OCI-M2 (cell line): Measurements from ENCODE around the gene GPR39.

Experiments
- DNase-seq: peaks from one replicate; lab custom pipeline; 2025; ENCODE audit not compliant: unreplicated experiment; lab: John Stamatoyannopoulos, UW

Gene GPR39

GRCh38 chr2:132597831-132598230 is 181.2 kb downstream of the GPR39 start:
- DNase-seq = no peak

- no peak for DNase-seq
Observed at GRCh38 chr2:132598536-132598935, 181.9 kb downstream of the GPR39 start.

GRCh38 chr2:132599556-132599955 is 183.0 kb downstream of the GPR39 start:
- DNase-seq = no peak

GRCh38 chr2:132604561-132604960 is 188.0 kb downstream of the GPR39 start:
- no peak for DNase-seq

DNA sequence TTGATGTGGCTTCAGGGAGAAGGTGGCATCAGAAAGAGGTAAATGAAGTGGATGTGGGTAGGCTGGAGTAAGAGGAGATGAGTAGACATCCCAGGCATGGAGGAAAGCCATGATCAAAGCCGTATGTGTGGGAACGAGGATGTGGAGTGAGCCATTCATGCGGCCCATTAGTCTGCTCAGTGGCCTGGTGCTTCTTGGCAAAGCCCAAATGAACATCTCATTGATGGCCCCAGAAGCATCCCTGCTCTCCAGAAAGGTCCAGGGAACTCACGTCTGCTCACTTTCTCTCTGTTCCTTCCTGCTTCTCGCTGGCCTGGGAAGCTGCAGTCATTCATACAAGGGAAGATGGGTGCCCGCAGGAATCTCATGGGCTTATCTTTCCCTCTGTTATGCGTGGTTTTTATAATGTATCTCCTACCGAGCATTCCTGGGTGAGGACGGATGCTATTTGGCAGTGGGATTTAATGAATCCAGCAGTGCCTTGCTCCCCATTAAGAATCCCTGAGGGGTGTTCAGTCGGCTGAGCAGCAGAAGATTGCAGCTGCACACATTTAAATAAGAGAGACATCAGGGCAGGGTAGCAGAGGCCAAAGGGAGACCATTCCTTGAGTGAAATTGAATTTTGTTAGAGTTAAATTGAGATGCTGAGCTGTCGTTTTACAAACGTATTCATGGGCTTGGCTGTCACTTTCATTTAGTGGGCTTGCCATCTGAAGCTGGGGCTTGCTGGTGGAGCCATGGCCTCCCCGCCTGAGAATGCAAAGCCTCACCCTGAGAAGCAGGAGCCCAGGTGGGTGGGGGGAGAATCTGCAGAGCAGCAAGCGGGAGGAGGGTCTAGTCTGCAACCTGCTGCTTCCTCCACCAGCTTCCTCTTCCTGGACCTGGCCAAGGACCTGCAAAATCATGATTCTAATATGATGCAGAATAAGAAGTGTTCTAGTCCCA is 188.9 kb downstream of the GPR39 start:
- no peak for DNase-seq

GRCh38 chr2:132606649-132607048 is 190.0 kb downstream of the GPR39 start:
- no peak for DNase-seq

DNA sequence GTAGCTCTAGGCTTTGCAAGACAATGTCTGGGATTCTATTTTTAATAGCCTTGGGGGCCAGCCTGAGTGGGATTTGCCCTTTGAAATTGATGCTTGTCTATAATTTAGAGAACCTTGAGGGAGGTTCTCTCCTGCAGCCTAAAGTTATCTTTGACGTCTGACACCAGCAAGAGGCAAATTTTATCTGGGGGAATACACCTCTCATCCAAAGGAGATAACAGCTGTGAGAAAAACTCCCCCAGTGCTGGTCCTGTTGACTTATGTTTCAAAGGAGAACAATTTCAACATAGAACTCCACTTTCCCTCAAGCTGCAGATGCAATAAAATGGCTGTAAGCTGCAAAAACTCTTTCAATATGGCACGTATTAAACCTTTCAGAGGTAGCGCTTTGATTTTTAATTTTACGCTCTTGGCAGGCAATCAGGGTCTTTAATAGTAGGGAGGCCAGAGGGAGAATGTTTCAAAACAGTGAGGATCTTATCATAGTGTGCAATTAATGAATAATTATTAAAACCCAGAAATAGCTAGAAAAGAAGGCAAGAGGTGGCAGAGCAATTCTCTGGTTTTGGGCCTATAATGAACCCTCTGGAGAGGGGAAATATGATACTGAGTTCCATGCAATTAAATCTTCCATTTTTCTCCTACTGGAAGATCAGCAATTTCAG is 191.0 kb downstream of the GPR39 start:
- DNase-seq = no peak

DNA sequence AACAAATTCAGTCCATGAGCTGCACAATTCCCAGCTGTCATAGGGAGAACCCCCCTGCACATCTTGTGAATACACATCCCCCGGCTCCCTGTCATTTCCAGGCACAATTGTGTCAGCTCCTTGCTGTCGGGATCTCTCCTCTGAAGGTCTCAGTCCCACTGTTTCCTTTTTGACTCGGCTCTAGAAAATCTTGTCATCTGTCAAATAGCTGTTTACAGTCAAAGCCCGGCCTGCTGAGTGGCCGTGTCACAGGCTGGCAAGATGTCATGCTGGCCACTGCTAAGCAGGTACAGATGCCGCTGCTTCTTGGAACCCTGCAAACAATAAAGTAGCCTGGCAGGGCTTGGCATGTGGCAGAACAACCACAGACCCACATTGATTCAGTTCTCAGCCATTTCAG is 191.7 kb downstream of the GPR39 start:
- DNase-seq = no peak

- no peak for DNase-seq
Observed at GRCh38 chr2:132609101-132609890, 192.7 kb downstream of the GPR39 start.

DNA sequence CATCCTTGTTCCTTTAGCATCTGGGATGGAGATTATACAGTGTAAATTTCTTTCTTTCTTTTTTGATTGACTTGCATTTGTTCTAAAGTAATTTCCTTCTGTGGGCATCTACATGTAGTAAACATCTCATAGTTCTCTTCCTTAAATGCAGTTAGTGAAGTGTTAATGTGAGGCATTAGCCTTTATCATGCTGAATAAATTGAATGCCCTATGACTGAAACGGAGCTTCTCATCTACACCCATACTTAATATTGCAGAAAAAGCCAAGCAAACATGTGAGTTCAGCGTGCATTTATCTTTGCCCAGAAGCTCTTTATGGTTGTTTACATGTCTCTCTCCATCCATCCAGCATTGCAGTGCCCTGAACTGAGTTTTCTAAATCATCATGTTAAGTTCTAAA is 195.1 kb downstream of the GPR39 start:
- no peak for DNase-seq

DNA sequence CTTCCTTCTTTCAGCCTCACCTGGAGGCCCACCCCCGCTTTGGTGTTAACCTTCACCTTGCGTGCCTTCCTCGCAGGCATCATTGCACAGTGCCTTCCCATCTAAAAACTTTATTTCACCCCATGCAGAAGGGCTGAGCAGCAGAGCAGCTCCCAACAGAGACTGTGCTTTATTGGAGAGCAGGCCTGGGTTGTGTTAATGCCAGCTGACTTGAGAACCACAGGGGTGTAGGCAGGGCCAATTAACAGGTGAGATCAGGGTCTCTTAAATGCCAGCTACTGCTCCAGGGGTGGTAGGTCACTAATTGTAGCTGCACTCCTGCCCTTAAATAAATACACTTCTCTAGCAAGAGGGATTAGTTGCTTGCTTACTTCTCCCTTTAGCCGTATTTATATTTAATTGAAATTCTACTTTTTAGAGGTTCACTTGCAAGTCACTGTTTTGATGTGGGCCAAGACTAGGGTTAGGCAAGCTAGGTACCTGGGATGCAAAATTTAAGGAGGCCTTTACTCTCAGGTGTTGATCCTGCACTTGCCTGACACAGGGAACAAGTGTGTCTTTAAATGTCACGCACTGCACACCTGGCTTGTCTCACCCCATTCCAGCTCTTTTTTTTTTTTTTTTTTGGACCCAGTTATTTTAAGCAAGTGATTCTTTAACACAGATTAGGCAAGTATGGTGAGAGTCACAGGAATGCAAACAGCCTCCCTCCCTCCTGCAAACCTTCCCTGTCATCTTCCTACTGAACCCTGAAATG is 198.9 kb downstream of the GPR39 start:
- DNase-seq = no peak

GRCh38 chr2:132617989-132618388 is 201.4 kb downstream of the GPR39 start:
- DNase-seq = no peak

DNA sequence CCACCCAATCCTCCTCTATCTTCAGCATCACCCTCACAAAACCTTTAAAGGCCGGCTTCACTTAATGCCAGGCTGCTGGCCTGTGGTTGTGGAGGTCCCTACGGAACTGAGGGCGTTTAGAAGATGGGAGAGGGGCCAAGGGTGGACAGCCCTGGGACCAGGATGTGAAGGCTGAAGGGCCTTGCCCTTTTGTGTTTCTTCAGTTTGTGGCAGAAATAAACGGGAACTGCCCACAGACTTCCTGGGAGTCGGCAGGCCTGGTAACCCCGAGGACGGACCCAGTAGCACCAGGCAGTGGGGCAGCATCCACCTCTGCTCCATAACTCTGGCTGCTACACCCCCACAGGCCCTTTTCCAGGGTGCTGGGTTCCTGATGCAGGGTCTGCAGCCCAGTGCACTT is 202.1 kb downstream of the GPR39 start:
- DNase-seq = no peak

DNA sequence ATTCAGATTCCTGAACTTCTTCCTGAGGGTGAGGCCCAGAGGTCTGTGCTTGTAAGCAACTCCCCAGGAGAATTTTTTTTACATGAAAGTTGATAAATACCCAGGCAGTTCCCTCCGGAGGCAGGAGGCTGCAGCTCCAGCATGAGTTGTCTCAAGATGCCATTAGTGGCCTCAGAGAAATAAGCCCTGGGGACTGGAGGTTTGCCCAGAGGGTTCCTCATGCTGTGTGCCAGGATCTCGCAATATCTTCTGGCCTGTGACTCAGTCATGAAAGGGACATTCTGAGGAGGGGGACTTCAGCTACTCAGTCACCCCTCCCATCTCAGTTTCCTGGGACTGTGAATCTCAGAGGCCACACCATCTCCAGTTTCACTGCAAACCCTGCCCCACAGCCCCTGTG is 203.5 kb downstream of the GPR39 start:
- no peak for DNase-seq

DNA sequence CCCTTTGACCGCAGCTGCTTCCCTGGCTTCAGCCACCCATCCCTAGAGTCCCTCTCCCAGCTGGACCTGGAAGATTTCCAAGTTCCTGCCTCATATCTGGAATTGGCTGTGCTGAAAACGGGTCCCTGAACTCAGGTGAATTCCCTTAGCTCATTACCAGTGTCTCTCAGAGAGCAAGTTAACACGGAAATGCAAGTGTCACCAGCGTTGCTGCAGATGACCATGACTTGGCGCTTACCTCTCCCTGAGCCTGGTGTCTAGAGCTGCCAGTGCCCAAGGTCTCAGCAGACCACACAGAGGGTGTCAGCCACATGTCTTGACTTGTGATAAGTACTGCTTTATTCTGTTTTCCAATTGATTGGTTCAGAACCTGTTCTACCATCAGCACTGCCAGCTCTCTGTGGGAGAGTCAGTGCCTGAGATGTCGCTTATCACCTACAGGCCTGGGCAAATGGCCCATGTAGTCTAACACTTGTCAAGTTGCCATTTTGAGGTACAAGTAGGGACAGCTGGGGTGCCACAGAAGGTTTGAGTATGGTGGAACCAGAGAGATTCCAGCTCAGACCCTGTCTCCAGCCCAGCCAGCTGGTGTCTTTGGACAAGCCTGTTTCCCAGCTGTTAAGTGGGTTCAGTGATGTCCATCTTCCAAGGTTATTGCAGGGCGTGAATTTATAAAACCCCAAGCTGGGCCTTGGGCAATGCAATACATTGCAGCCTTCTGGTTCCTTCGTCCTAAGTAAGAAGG is 204.7 kb downstream of the GPR39 start:
- DNase-seq = no peak

- DNase-seq = no peak
Observed at GRCh38 chr2:132623096-132623839, 206.7 kb downstream of the GPR39 start.

- no peak for DNase-seq
Observed at GRCh38 chr2:132627536-132627935, 210.9 kb downstream of the GPR39 start.

DNA sequence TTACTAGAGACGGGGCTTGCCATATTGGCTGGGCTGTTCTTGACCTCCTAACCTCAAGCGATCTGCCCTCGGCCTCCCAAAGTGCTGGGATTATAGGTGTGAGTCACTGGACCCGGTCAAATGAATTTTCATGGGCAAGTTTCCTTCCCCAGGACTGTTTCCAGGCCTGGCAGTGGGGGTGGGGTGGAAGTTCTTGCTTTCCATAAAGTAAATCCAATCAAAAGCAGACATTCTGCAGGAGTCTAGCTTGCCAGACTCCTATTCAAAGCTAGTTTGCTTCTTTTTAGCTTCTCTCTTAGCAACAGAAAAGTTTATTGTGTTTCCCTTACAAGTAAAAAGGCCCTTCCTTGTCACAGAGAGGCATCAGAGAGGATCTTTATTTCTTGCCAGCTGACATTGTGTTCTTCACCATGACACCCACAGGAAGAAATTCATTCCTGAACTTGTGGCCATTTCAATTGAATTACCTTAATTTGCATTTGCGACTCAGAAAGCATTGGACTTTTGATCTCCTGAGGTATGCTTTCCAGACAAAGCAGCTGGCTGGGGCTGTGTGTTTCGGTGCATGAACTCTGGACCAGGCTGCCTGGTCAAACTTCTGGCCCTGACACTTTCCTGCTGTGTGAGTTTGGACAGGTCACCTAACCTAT is 215.5 kb downstream of the GPR39 start:
- DNase-seq = no peak

- no peak for DNase-seq
Observed at GRCh38 chr2:132633635-132634034, 217.0 kb downstream of the GPR39 start.
